ENCODE data around the gene KMT2D. TPM values are rescaled to one million over a fixed set of nuclear protein-coding genes. Genes with fewer than 3 reads are reported as not detected.

The KMT2D gene
- total and polyA plus RNA-seq, 10 of the 15 experiments (the other 5 are each of a cell fraction or from before 2014, with no cell fraction given): 0.51 to 71.5 (median 10.4) TPM

DNA sequence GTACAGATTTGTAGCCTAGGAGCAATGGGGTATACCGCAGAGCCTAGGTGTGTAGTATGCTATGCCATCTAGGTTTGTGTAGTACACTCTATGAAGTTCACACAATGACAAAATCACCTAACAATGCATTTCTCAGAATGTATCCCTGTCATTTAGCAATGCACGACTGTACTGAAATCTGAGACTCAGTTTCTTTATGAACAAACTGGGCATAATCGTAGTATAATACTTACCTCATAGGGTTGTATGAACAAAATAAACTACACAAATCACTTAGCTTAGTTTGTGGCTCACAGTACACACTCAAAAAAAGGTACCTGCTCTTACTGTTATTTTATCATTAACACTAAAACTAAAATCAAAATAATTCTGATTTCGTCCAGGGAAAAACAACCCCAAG is 35.1 kb downstream of the KMT2D start:
- in situ Hi-C loops (cut with MboI) (no loop called here), intact Hi-C loops (cut with micrococcal nuclease; ENCODE audit: unreplicated experiment) (no loop called here)
- ATAC-seq: no peak
- ChIA-PET RAD21 (ENCODE audit: unreplicated experiment) (interaction anchor here (1.6 kb wide), 1 partner anchor 29 kb away, joined by 4 read pairs; no protein-coding TSS in a partner anchor), POLR2A (no interaction called here), SMC1A (ENCODE audit: uncharacterized antibody, unreplicated experiment) (no interaction called here), CTCF (interaction anchor here (0.8 to 1.1 kb wide), 2 partner anchors 18 to 37 kb away, joined by 3 read pairs; no protein-coding TSS in a partner anchor)
- Histone ChIP-seq H3K4me1 (ENCODE audit: control insufficient read depth, insufficient read depth, low read length) (no peaks in the 10 kb centered on the region), H3K79me2 (ENCODE audit: control insufficient read depth, insufficient read depth, low read length) (no peaks in the 10 kb centered on the region), H3K27me3 (replicated peaks in 1 of 2; ENCODE audit: control insufficient read depth in 2 of 2, insufficient read depth in 2 of 2, low read length in 1 of 2) (no peaks in the 10 kb centered on the region), H3K4me3 (no peak overlapping the region), H3K4me2 (ENCODE audit: control insufficient read depth, insufficient read depth) (no peak overlapping the region), H3K9me3 (replicated peaks; ENCODE audit: control insufficient read depth, insufficient read depth, low read length) (no peaks in the 10 kb centered on the region), H4K20me1 (ENCODE audit: control insufficient read depth, insufficient read depth) (no peaks in the 10 kb centered on the region), H3K9ac (ENCODE audit: control insufficient read depth, insufficient read depth, low read length) (no peak overlapping the region), H3K27ac (ENCODE audit: control insufficient read depth, insufficient read depth) (no peak overlapping the region), H3K36me3 (ENCODE audit: control insufficient read depth in 2 of 2, insufficient read depth in 2 of 2, low read length in 1 of 2) (peaks cover 23 to 24% of the 10 kb centered on the region in 2 experiments), H2AFZ (ENCODE audit: control insufficient read depth, low read depth, low read length) (no peak overlapping the region)
- TF ChIP-seq BCL11A (IDR thresholded peaks at IDR 0.05; ENCODE audit: low read depth, low read length) (no peak), SREBF2 (IDR thresholded peaks at IDR 0.05; ENCODE audit: low read length) (no peak), NBN (IDR thresholded peaks at IDR 0.05) (no peak), CEBPB (IDR thresholded peaks at IDR 0.05; ENCODE audit: borderline replicate concordance in 1 of 2, low read depth in 2 of 2, low read length in 2 of 2) (no peak), HCFC1 (IDR thresholded peaks at IDR 0.05; ENCODE audit: low read length) (no peak), BACH1 (IDR thresholded peaks at IDR 0.05; ENCODE audit: borderline replicate concordance) (no peak), HDAC2 (IDR thresholded peaks at IDR 0.05) (no peak), SIN3A (IDR thresholded peaks at IDR 0.05; ENCODE audit: low read depth, low read length) (no peak), SUZ12 (IDR thresholded peaks at IDR 0.05; ENCODE audit: unreplicated experiment) (no peak), MEF2A (IDR thresholded peaks at IDR 0.05; ENCODE audit: insufficient read depth, low read depth, low read length) (no peak)
- TF ChIP-seq, protein P1, sequence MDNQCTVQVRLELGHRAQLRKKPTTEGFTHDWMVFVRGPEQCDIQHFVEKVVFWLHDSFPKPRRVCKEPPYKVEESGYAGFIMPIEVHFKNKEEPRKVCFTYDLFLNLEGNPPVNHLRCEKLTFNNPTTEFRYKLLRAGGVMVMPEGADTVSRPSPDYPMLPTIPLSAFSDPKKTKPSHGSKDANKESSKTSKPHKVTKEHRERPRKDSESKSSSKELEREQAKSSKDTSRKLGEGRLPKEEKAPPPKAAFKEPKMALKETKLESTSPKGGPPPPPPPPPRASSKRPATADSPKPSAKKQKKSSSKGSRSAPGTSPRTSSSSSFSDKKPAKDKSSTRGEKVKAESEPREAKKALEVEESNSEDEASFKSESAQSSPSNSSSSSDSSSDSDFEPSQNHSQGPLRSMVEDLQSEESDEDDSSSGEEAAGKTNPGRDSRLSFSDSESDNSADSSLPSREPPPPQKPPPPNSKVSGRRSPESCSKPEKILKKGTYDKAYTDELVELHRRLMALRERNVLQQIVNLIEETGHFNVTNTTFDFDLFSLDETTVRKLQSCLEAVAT (IDR thresholded peaks at IDR 0.05): no peak
- TF ChIP-seq, protein P2, sequence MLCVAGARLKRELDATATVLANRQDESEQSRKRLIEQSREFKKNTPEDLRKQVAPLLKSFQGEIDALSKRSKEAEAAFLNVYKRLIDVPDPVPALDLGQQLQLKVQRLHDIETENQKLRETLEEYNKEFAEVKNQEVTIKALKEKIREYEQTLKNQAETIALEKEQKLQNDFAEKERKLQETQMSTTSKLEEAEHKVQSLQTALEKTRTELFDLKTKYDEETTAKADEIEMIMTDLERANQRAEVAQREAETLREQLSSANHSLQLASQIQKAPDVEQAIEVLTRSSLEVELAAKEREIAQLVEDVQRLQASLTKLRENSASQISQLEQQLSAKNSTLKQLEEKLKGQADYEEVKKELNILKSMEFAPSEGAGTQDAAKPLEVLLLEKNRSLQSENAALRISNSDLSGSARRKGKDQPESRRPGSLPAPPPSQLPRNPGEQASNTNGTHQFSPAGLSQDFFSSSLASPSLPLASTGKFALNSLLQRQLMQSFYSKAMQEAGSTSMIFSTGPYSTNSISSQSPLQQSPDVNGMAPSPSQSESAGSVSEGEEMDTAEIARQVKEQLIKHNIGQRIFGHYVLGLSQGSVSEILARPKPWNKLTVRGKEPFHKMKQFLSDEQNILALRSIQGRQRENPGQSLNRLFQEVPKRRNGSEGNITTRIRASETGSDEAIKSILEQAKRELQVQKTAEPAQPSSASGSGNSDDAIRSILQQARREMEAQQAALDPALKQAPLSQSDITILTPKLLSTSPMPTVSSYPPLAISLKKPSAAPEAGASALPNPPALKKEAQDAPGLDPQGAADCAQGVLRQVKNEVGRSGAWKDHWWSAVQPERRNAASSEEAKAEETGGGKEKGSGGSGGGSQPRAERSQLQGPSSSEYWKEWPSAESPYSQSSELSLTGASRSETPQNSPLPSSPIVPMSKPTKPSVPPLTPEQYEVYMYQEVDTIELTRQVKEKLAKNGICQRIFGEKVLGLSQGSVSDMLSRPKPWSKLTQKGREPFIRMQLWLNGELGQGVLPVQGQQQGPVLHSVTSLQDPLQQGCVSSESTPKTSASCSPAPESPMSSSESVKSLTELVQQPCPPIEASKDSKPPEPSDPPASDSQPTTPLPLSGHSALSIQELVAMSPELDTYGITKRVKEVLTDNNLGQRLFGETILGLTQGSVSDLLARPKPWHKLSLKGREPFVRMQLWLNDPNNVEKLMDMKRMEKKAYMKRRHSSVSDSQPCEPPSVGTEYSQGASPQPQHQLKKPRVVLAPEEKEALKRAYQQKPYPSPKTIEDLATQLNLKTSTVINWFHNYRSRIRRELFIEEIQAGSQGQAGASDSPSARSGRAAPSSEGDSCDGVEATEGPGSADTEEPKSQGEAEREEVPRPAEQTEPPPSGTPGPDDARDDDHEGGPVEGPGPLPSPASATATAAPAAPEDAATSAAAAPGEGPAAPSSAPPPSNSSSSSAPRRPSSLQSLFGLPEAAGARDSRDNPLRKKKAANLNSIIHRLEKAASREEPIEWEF (IDR thresholded peaks at IDR 0.05; ENCODE audit: insufficient replicate concordance, low read depth, low read length): no peak
- no peak for DNase-seq (ENCODE audit: low read depth, low spot score)
- no peak for FAIRE-seq
- WGBS (ENCODE audit: insufficient coverage, insufficient replicate concordance, low lambda C conversion rate, missing lambda C conversion rate): 86% methylated on average over 4 of the region's 4 CpGs
- BruUV-seq (replicated peaks): no TSS peak

Data from GM12878 (cell line).